ENCODE data around the gene DDI1. TPM values are rescaled to one million over a fixed set of nuclear protein-coding genes. Genes with fewer than 3 reads are reported as not detected.

Gene DDI1
- total and polyA plus RNA-seq, 12 donors: not detected

GRCh38 chr11:104036995-104037394 is 555 bp downstream of the DDI1 start:
- H3K9me3 ChIP-seq: peaks cover 0 to 3% (median 0%) of the 10 kb centered on the region in 11 donors
- no peaks in the 10 kb centered on the region for H3K27me3 ChIP-seq
- peaks cover 0 to 11% (median 4%) of the 10 kb centered on the region in 9 donors for H3K4me1 ChIP-seq
- H3K27ac ChIP-seq: no peak overlapping the region
- DNase-seq (no peak), ATAC-seq (no peak)
- intact Hi-C loops (cut with DNase I): no loop called here
- 94 to 98% methylated on average over 21 of the region's 21 CpGs for WGBS, 2 donors
- H3K36me3 ChIP-seq: no peaks in the 10 kb centered on the region
- no peak overlapping the region for H3K4me3 ChIP-seq
- TF ChIP-seq CTCF (IDR thresholded peaks at IDR 0.05): no peak

GRCh38 chr11:104041792-104042191 is 5.4 kb downstream of the DDI1 start:
- 86 to 96% methylated on average over 2 of the region's 2 CpGs for WGBS, 2 donors
- no peak for TF ChIP-seq CTCF (IDR thresholded peaks at IDR 0.05)
- Histone ChIP-seq H3K27me3 (no peaks in the 10 kb centered on the region), H3K36me3 (no peaks in the 10 kb centered on the region), H3K9me3 (peaks cover 0 to 3% (median 0%) of the 10 kb centered on the region in 11 donors), H3K27ac (no peak overlapping the region), H3K4me3 (no peak overlapping the region), H3K4me1 (no peaks in the 10 kb centered on the region)
- intact Hi-C loops (cut with DNase I): no loop called here
- DNase-seq (no peak), ATAC-seq (no peak)

GRCh38 chr11:104043142-104043541 is 6.7 kb downstream of the DDI1 start:
- TF ChIP-seq CTCF (IDR thresholded peaks at IDR 0.05): no peak
- Histone ChIP-seq H3K9me3 (peaks cover 0 to 5% (median 0%) of the 10 kb centered on the region in 11 donors), H3K4me3 (no peak overlapping the region), H3K27me3 (no peaks in the 10 kb centered on the region), H3K4me1 (no peaks in the 10 kb centered on the region), H3K27ac (no peak overlapping the region), H3K36me3 (no peaks in the 10 kb centered on the region)
- DNase-seq: no peak
- intact Hi-C loops (cut with DNase I): no loop called here
- 74 to 80% methylated on average over 4 of the region's 4 CpGs for WGBS, 2 donors
- ATAC-seq: no peak

GRCh38 chr11:104043678-104044239 is 7.3 kb downstream of the DDI1 start:
- no peak for DNase-seq
- Histone ChIP-seq H3K4me3 (no peak overlapping the region), H3K36me3 (no peaks in the 10 kb centered on the region), H3K27me3 (no peaks in the 10 kb centered on the region), H3K9me3 (peaks cover 0 to 5% (median 0%) of the 10 kb centered on the region in 11 donors), H3K27ac (no peak overlapping the region), H3K4me1 (no peaks in the 10 kb centered on the region)
- intact Hi-C loops (cut with DNase I): no loop called here
- 90 to 94% methylated on average over 6 of the region's 6 CpGs for WGBS, 2 donors
- TF ChIP-seq CTCF (IDR thresholded peaks at IDR 0.05): no peak
- no peak for ATAC-seq
